HL-60 (cell line): ENCODE measurements around the gene DHDH.

Experiments
- DNase-seq, 2 experiments: peaks; one replicate each; pipeline ENCODE4 v3.0.0-alpha.2; 2010 to 2020; ENCODE audit warnings: low read depth in 1 of 2, low spot score in 1 of 2
- H3K27ac ChIP-seq: fragments of 250-450 bp; sonication (Bioruptor Pico); replicated peaks from 2 replicates; pipeline ENCODE4 v1.5.1; 2020; ENCODE audit warnings: mild to moderate bottlenecking, moderate library complexity
- H3K27me3 ChIP-seq: fragments of 250-450 bp; sonication (Bioruptor Pico); 2 replicates; pipeline ENCODE4 v1.5.1; 2021; ENCODE audit warnings: mild to moderate bottlenecking, moderate library complexity; ENCODE audit not compliant: insufficient read depth, poor library complexity, severe bottlenecking
- H3K4me3 ChIP-seq: replicated peaks from 2 replicates; pipeline ENCODE4 v1.5.1; 2011; ENCODE audit warnings: mild to moderate bottlenecking, control low read depth, low read length; ENCODE audit not compliant: insufficient read depth
- CTCF ChIP-seq: IDR thresholded peaks from one replicate; pipeline ENCODE4 v1.5.1; 2011; ENCODE audit warnings: low read length, control low read depth, inconsistent platforms; ENCODE audit not compliant: insufficient read depth
- GABPA ChIP-seq: IDR thresholded peaks from 2 replicates; pipeline ENCODE4 v1.6.1; 2012; ENCODE audit warnings: low read depth
- POLR2AphosphoS5 ChIP-seq: IDR thresholded peaks from 2 replicates; pipeline ENCODE4 v1.6.1; 2012; ENCODE audit warnings: low read depth
- REST ChIP-seq: IDR thresholded peaks from 2 replicates; pipeline ENCODE4 v1.6.1; 2012; ENCODE audit warnings: low read depth; ENCODE audit not compliant: insufficient replicate concordance
- SPI1 ChIP-seq: IDR thresholded peaks from 2 replicates; pipeline ENCODE4 v1.6.1; 2012; ENCODE audit warnings: low read depth, mild to moderate bottlenecking, borderline replicate concordance

The DHDH gene

GRCh38 chr19:48945415-48945814 is 11.9 kb downstream of the DHDH start:
- no peak for DNase-seq
- TF ChIP-seq CTCF, result no peak
- TF ChIP-seq POLR2AphosphoS5, result no peak
- no peak for TF ChIP-seq REST
- no peak for TF ChIP-seq SPI1
- TF ChIP-seq GABPA, result no peak
- Histone ChIP-seq H3K27me3 (no peaks in the 10 kb centered on the region), H3K4me3 (no peak overlapping the region), H3K27ac (no peak overlapping the region)

- no peak overlapping the region for H3K4me3 ChIP-seq
Observed at GRCh38 chr19:48945817-48946216, 12.3 kb downstream of the DHDH start.

More at GRCh38 chr19:48945817-48946216, 12.3 kb downstream of the DHDH start:
- TF ChIP-seq POLR2AphosphoS5 (no peak), CTCF (no peak), REST (no peak), GABPA (no peak), SPI1 (no peak)
- DNase-seq, result no peak
- H3K27me3 ChIP-seq, result no peaks in the 10 kb centered on the region
- no peak overlapping the region for H3K27ac ChIP-seq
